ENCODE data around the gene NUMBL.
A peak's percentile ranks its signal among the peaks of the same experiment; 100 is the strongest.

NUMBL gene

DNA sequence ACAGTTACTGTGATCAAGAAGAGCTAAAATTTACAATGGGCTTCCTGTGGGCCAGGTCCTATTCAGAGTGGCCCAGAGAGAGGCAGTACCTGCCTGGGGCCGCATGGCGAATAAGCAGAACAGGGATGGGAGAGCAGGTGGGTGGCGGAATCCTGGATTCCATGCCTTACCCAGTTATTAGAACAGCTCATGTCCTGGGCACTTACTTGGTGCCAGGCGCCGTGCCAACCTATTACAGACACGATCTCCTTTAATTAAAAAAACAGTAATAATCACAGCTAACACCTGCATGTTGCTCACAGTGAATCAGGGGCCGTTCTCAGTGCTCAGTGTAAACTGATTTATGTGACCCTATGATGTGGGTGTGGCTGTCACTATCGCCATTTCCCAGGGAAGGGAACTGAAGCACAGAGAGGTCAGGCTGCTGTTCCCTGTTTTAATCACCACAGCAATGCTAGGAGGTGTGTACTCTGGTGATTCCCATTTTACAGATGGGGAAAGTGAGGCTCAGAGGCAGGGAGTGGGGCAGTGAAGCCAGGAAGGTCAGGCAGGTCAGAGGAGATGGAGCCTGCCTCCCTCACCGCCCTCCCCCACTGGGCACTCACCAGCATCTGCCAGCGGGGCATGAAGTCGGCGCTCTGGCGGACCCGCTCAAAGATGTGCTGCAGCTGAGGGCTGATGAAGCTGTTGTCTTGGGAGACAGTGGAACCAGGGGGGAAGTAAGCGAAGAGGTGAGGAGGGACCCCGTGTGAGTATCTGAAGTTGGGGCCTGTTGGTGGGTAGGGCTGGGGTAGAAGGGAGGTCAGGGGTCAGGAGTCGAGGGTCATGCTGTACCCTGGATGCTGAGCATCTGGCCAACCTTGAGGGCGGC is 14.3 kb upstream of the NUMBL start:
- ATAC-seq (no peak), DNase-seq (no peak)
- no peak overlapping the region for H3K4me3 Mint-ChIP-seq
- H3K9me3 Mint-ChIP-seq, result no peaks in the 10 kb centered on the region
- H3K27me3 Mint-ChIP-seq, result no peaks in the 10 kb centered on the region
- no peaks in the 10 kb centered on the region for H3K4me1 Mint-ChIP-seq
- H3K36me3 Mint-ChIP-seq (ENCODE audit: low read depth), result peaks cover 20% of the 10 kb centered on the region
- H3K27ac Mint-ChIP-seq, result no peak overlapping the region

DNA sequence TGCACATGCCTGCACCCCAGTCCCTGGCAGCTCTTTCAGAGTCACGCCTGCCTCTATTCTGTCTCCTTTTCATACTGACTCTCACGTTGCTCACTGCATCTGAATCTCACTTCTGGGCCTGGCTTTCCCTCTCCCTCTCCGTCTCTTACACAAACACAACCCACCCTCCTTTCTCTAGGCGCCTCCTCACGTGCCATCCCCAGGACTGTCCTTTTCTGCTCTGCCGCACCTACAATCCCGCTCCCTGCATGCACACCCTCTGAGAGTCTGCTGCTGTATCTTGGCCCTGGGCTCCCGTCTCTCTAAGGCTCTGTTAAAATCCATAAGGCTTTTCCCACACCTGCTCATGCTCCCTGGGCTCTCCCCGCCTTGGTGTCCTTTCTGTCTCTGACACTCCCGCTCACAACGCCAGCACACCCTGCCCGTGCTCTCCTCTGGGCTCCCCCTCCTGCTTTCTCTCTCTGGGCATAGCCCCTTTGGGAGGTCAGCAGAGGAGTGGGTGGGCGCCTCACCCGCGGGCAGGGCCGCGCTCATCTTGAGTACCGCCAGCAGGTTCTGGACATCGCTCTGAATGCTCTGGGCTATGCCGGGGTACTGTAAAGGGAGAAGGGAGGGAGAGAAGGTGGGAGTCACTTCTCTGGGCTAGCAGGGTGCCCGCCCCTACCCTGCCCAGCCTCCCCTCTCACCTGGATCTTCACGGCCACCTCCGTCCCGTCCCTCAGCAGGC is 12.7 kb upstream of the NUMBL start:
- DNase-seq (no peak), ATAC-seq (no peak)
- H3K4me1 Mint-ChIP-seq, result no peaks in the 10 kb centered on the region
- no peak overlapping the region for H3K4me3 Mint-ChIP-seq
- H3K9me3 Mint-ChIP-seq, result no peaks in the 10 kb centered on the region
- no peak overlapping the region for H3K27ac Mint-ChIP-seq
- no peaks in the 10 kb centered on the region for H3K27me3 Mint-ChIP-seq
- H3K36me3 Mint-ChIP-seq (ENCODE audit: low read depth), result peaks cover 20% of the 10 kb centered on the region

DNA sequence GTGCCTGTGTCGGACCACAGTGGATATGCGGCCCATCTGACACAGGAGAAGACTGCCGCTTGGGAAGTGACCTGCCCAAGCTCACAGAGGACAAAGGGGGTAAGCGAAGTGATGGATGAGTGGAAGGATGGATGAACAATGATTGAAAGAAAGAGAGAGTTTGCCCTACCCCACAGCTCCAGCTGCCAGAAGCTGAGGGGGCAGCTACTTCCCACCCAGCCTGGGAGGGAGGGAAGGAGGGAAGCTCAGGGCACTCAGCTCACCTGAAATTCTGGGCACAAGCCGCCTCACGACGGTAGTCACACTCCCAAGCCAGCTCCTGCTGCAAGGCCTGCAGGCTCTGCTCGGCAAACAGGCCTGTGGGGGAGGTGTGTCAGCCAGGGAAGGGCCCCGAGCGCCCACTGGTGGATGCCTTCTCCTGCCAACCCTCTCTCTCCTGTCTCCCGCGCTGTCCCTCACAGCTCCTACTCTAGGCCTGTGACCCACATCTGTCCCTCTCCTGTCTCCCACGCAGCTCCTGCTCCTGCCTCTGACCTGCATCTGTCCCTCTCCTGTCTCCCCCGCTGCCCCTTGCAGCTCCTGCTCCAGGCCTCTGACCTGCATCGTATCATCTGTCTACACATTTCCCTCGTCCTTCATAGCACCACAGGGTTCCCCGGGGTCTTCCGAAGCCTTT is 12.0 kb upstream of the NUMBL start:
- H3K4me3 Mint-ChIP-seq, result no peak overlapping the region
- H3K9me3 Mint-ChIP-seq, result no peaks in the 10 kb centered on the region
- peaks cover 20% of the 10 kb centered on the region for H3K36me3 Mint-ChIP-seq (ENCODE audit: low read depth)
- no peaks in the 10 kb centered on the region for H3K4me1 Mint-ChIP-seq
- DNase-seq (no peak), ATAC-seq (no peak)
- no peaks in the 10 kb centered on the region for H3K27me3 Mint-ChIP-seq
- no peak overlapping the region for H3K27ac Mint-ChIP-seq

DNA sequence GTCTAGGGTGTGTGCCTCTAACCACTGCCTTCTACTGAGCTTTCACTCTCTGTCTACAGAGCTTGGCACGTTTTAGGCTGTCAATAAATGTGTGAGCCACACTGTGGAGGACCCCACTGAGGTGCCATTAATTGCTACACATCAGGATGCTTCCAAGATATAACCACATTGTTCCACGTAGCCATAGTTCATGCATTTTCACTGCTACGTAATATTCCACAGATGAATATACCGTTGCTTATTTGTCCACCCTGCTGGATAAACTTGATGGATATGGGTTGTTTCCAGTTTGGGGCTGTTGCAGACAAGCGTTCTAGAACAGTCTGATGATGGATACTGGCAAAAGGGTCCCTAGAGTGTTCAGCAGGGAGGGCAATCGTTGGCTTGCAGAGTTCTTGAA is 11.3 kb upstream of the NUMBL start:
- DNase-seq (no peak), ATAC-seq (no peak)
- Mint-ChIP-seq H3K27ac (no peak overlapping the region), H3K36me3 (ENCODE audit: low read depth) (peaks cover 20% of the 10 kb centered on the region), H3K4me1 (no peaks in the 10 kb centered on the region), H3K27me3 (no peaks in the 10 kb centered on the region), H3K9me3 (no peaks in the 10 kb centered on the region), H3K4me3 (no peak overlapping the region)

DNA sequence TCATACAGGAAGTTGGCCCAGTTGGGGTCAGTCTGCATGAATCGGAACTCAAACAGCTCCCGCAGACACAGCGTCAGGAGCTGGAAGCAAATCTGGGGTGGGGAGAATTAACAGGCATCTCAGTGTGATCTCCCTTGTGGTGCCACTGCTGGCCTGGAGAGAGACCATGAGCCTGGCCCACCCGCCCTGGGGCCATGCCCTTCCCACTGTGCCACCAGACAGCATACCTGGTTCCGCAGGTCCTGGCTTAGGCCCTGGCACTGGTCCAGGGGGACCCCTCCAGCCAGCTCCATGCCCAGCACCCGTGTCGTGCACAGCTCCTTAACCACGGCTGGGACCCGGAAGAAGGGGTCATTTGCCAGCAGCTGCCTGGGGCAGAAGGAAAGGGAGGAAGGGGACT is 9.6 kb upstream of the NUMBL start:
- no peaks in the 10 kb centered on the region for H3K27me3 Mint-ChIP-seq
- H3K4me3 Mint-ChIP-seq, result no peak overlapping the region
- no peaks in the 10 kb centered on the region for H3K4me1 Mint-ChIP-seq
- ATAC-seq, result no peak
- H3K36me3 Mint-ChIP-seq (ENCODE audit: low read depth), result peaks cover 20% of the 10 kb centered on the region
- H3K9me3 Mint-ChIP-seq, result no peaks in the 10 kb centered on the region
- DNase-seq, result no peak
- no peak overlapping the region for H3K27ac Mint-ChIP-seq

DNA sequence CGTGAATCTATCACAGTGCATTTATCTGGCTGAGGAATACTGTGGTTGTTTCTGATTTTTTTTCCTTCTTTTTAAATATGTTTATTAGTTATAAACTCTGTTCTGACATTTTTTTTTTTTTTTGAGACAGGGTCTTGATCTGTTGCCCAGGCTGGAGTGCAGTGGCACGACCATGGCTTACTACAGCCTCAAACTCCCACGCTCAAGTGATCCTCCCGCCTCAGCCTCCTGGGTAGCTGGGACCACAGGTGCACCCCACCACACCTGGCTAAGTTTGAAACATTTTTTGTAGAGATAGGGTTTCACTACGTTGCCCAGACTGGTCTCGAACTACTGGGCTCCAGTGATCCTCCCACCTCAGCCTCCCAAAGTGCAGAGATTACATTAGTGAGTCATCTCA is 6.6 kb upstream of the NUMBL start:
- no peaks in the 10 kb centered on the region for H3K4me1 Mint-ChIP-seq
- ATAC-seq, result no peak
- no peaks in the 10 kb centered on the region for H3K27me3 Mint-ChIP-seq
- no peak overlapping the region for H3K27ac Mint-ChIP-seq
- H3K4me3 Mint-ChIP-seq, result no peak overlapping the region
- peaks cover 8% of the 10 kb centered on the region for H3K36me3 Mint-ChIP-seq (ENCODE audit: low read depth)
- no peaks in the 10 kb centered on the region for H3K9me3 Mint-ChIP-seq
- no peak for DNase-seq

DNA sequence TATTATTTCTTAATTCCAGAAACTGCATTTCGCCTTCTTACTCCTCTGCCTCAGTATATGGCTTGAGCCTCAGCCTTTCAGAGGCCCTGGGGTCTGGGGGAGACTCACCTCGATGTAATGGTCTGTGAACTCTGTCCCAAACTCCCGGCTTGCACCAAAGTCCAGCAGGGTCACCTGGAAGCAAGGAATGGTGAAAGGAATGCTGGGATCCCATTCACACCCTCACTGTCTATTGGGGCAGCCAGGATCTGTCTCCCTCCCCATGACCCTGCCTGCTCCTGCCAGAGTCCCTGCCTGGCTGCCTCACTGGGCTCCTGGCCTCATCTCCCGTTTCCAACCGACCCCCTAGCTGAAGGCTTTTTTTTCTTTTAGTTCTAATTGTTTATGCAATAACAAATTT is 5.4 kb upstream of the NUMBL start:
- no peak overlapping the region for H3K27ac Mint-ChIP-seq
- DNase-seq (no peak), ATAC-seq (no peak)
- H3K27me3 Mint-ChIP-seq, result no peaks in the 10 kb centered on the region
- H3K9me3 Mint-ChIP-seq, result no peaks in the 10 kb centered on the region
- H3K36me3 Mint-ChIP-seq (ENCODE audit: low read depth), result peaks cover 3% of the 10 kb centered on the region
- peaks cover 6% of the 10 kb centered on the region for H3K4me1 Mint-ChIP-seq
- H3K4me3 Mint-ChIP-seq, result no peak overlapping the region

DNA sequence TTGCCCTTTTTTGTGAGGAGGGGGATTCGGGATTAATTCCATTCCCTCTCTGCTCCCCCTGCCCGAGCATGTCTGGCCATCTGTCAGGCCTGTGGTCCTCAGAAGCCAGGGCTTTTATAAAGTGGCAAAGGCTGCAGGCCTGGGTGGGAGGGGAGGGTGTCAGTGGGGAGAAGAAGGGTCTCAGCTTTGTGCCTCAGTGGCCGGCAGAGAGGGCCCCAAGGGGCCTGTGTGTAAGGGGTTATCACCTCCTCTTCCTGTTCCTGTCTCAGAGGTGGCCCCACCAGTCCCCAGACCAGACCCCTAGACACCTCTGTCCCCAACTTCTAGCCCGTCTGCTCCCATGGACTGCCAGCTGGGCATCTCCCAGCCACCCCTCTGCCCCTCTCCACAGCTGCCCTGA is 3.4 kb upstream of the NUMBL start:
- Mint-ChIP-seq H3K9me3 (no peaks in the 10 kb centered on the region), H3K36me3 (ENCODE audit: low read depth) (peaks cover 3% of the 10 kb centered on the region), H3K27me3 (no peaks in the 10 kb centered on the region), H3K27ac (no peak overlapping the region), H3K4me3 (no peak overlapping the region), H3K4me1 (peaks cover 9% of the 10 kb centered on the region)
- ATAC-seq (no peak), DNase-seq (no peak)

DNA sequence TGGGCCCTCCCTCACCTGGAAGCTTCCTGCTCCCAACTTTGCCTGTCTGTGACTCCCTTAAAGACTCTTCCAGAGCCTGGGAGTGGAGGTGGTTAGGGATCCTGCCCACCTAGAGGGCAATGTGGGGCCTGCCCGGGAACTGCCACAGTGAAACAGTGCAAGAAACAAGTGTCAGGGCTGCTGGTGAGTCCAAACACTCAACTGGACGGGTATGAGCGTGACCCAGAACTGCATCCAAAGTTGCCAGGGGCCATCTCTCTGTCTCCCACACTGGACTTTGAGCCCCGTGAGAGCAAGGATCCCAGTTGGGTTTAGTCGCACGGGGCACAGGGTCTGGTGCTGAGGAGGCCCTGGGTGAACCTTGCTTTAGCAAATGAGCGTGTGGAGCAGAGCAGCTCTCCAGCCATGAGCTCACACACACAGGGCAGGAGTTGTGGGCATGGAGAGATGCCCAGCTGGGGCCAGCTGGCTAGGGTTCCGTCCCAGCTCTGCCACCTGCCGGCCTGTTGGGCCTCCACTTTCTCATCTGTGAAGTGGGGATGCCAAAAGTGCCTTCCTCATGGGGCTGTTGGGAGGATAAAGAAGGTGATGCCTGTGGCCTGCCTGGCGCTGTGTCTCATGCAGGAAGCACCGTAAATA is 2.8 kb upstream of the NUMBL start:
- H3K36me3 Mint-ChIP-seq (ENCODE audit: low read depth), result peaks cover 3% of the 10 kb centered on the region
- H3K27me3 Mint-ChIP-seq, result no peaks in the 10 kb centered on the region
- H3K27ac Mint-ChIP-seq, result no peak overlapping the region
- DNase-seq (no peak), ATAC-seq (no peak)
- H3K4me3 Mint-ChIP-seq, result no peak overlapping the region
- H3K4me1 Mint-ChIP-seq, result peaks cover 9% of the 10 kb centered on the region
- H3K9me3 Mint-ChIP-seq, result no peaks in the 10 kb centered on the region

DNA sequence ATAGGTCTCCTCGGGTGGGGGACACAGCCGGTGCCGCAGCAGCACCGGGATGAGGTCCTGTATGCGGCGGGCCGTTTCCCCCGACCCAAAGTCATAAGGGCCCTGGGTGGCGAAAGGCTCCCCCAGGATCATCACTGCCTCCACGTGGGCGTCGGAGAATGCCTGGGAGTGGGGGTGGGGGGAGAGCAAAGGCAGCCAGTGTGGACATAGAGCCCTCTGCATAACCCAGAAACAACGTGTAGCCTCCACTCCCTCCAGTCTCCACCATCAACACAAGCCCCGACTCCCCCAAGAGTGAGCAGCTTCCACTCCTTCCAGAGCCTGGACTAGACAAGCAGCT is 1.7 kb upstream of the NUMBL start:
- Mint-ChIP-seq H3K36me3 (ENCODE audit: low read depth) (peaks cover 2% of the 10 kb centered on the region), H3K9me3 (no peaks in the 10 kb centered on the region), H3K27ac (no peak overlapping the region), H3K4me1 (peaks cover 9% of the 10 kb centered on the region), H3K4me3 (no peak overlapping the region), H3K27me3 (no peaks in the 10 kb centered on the region)
- DNase-seq (no peak), ATAC-seq (no peak)

DNA sequence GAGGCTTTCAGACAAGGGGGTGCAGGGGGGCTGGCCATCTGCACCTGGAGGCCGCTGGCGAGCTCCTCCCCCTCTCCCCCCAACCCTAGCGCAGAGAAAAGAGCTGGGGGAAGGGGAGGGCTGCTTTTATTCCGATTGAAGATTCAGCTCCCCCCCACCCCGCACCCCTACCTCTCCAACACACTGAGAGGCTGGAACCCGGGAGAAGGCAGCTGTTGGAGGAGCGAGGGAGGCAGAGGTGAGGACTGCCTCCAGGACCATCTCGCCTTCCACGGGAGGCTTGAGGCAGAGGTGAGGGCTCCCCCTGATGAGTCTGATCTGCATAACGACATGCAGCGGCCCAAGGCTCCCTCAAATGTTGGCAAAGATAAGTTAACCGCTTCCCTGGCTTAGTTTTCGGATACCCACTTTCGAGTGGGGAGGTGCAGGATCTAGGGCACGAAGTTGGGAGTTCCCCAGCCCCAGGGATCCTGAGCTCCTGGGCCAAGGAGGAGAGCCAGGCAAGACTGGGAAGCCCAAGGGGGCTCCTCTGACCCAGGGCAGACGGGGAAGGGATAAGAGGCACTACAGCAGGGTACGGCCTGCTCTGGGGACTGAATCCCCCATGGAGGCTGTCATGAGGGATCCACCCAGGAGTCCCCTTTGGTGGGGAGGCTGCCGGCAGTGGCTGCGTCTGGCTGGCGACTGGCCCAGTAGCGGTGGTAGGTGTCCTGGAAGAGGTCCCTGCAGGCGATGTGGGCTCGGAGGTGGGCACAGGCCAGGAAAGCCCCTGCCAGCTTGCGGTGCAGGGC is 1.2 kb upstream of the NUMBL start:
- Mint-ChIP-seq H3K27ac (peak overlapping the region; percentile 98), H3K27me3 (no peaks in the 10 kb centered on the region), H3K36me3 (ENCODE audit: low read depth) (peaks cover 2% of the 10 kb centered on the region), H3K4me1 (peaks cover 9% of the 10 kb centered on the region), H3K9me3 (no peaks in the 10 kb centered on the region), H3K4me3 (peak overlapping the region; percentile 27)
- ATAC-seq, result no peak
- DNase-seq, result peak; percentile 34

DNA sequence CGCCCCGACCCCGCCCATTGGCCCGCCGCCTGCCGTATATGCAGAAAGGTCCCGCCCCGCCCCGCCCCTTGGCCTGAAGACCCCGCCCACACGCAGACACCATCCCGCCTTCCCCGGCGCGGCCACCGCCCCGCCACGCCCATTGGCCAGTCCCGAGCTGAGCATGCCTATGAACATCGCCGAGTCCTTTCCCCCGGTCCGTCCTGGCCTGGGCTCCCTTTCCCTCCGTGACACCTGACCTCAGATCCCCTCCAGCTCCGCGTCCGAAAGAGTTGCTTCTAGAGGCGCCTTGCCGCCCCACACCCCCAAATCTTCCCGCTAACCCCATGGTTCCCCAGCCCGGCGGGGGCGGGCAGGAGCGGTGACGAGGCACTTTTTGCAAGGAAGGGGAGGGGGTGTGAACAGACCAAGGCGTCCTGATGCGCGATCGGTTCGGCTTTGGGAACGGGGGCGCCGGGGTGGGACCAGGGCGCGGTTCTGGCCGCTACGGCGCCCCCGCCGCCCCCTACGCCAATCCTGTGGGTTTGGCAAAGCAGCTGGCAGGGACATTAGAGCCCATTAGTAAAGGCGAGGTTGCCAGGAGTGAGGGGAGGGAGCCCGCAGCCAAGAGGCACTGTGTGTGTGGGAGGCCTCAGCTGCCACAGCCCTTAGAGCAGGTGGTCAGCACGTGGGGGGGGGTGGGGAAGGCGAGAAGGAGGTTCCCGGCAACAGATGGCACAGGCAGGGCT is 406 bp upstream of the NUMBL start:
- H3K27ac Mint-ChIP-seq, result peak overlapping the region; percentile 98
- H3K27me3 Mint-ChIP-seq, result no peaks in the 10 kb centered on the region
- DNase-seq, result peak; percentile 93
- H3K4me3 Mint-ChIP-seq, result peak overlapping the region; percentile 86
- H3K4me1 Mint-ChIP-seq, result peaks cover 9% of the 10 kb centered on the region
- peak; percentile 79 for ATAC-seq
- H3K9me3 Mint-ChIP-seq, result no peaks in the 10 kb centered on the region
- H3K36me3 Mint-ChIP-seq (ENCODE audit: low read depth), result peaks cover 6% of the 10 kb centered on the region

DNA sequence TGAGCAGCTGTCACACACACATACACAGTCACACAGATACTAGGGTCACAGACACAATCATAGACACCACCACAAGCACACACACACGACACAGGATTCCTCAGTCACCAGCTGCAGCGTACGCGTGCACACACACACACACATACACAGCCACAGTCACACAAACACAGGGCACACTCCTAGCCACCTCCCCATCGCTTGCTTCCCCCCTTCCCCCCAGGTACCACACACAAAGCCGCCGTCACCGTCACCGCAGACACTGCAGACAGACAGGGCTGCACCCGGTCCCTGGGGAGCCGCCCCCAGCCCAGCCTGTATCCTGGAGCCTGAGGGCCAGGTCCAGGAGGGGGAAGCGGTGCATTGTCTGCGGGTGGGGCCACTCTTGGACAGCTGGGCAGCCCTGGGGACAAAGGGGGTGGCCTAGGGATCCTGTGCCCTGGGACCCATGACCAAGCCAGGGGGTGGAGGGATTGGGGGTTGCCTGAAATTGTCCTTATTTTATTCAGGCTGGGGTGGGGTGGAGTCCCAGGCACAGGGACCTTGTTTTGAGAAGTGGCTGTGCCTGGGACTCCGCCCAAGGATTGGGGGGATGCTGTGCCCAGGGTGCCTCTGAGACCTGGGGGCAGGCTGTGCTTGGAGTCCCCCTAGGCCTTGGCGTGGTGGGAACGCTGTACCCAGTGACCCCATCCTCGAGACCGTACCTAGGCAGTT is 957 bp downstream of the NUMBL start:
- no peak overlapping the region for H3K4me3 Mint-ChIP-seq
- H3K4me1 Mint-ChIP-seq, result peaks cover 9% of the 10 kb centered on the region
- no peaks in the 10 kb centered on the region for H3K27me3 Mint-ChIP-seq
- no peak overlapping the region for H3K27ac Mint-ChIP-seq
- peaks cover 12% of the 10 kb centered on the region for H3K36me3 Mint-ChIP-seq (ENCODE audit: low read depth)
- DNase-seq (peak; percentile 32), ATAC-seq (no peak)
- no peaks in the 10 kb centered on the region for H3K9me3 Mint-ChIP-seq
